ENCODE results near the gene HMCN2.

DNA sequence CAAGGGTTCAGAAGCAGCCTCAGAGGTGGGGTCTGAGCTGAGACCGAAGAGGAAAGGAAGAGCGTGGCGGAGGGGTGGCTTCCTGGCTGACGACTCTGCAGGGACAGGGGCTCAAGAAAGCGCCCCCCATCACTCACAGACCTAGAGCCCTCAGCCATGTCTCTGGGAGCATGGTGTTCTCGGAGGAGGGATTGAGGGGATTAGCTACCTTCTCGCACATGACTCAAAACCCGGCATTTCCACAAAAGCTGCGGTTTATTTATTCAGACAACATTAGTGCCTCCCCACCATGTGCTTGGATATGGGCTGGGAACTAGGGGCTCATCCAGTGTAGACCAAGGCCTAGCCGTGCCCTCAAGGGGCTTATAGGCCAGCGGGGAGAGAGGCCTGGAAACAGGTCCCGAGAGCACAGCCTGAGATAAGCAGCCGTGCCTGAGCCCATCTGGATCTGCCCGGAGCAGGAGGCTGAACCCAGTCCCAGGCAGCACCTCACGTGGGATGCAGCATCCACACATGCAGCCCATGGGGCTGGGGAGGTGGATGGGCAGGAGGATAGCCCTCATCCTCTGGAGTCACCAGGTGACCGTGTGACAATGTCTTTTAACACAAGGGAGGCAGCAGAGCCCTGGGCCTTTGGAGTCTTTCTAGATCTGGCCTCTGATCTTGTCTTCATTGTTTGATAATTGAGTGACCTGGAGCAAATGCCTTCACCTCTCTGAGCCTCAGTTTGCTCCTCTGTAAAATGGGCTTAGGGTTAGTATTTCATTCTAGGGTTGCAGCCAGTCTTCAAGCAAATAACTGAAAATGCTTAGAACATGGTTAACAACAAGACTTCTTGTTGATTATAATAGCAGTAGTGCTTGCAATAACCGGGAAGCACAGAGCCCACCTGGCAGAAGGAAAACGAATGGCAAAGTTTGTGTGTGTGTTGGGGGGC is 878 bp upstream of the HMCN2 start:
- TF ChIP-seq POLR2A (IDR thresholded peaks at IDR 0.05): no peak
- TF ChIP-seq, protein P1, sequence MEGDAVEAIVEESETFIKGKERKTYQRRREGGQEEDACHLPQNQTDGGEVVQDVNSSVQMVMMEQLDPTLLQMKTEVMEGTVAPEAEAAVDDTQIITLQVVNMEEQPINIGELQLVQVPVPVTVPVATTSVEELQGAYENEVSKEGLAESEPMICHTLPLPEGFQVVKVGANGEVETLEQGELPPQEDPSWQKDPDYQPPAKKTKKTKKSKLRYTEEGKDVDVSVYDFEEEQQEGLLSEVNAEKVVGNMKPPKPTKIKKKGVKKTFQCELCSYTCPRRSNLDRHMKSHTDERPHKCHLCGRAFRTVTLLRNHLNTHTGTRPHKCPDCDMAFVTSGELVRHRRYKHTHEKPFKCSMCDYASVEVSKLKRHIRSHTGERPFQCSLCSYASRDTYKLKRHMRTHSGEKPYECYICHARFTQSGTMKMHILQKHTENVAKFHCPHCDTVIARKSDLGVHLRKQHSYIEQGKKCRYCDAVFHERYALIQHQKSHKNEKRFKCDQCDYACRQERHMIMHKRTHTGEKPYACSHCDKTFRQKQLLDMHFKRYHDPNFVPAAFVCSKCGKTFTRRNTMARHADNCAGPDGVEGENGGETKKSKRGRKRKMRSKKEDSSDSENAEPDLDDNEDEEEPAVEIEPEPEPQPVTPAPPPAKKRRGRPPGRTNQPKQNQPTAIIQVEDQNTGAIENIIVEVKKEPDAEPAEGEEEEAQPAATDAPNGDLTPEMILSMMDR (IDR thresholded peaks at IDR 0.05): no peak
- TF ChIP-seq EP300 (IDR thresholded peaks at IDR 0.05): no peak
